SU-DHL-6 (cell line): ENCODE results near the gene TMEM8B.

Experiments
- H2AFZ ChIP-seq: fragments of 200-600 bp; sonication (generic); 2 replicates; pipeline ENCODE4 v1.6.1; 2014; ENCODE audit warnings: low read depth, mild to moderate bottlenecking, moderate library complexity, mixed read lengths, antibody characterized with exemption, low read length; ENCODE audit not compliant: severe bottlenecking
- H3F3A ChIP-seq: fragments of 200-600 bp; shearing (Covaris generic); 2 replicates; pipeline ENCODE4 v1.6.0; 2016; ENCODE audit warnings: antibody characterized with exemption, mild to moderate bottlenecking; ENCODE audit not compliant: insufficient read depth
- H3K27ac ChIP-seq: fragments of 200-600 bp; sonication (generic); 2 replicates; pipeline ENCODE4 v1.5.1; 2016; ENCODE audit warnings: low read depth, mild to moderate bottlenecking, low read length, moderate library complexity, mixed read lengths
- H3K27me3 ChIP-seq: fragments of 200-600 bp; sonication (generic), shearing (Covaris generic); 2 replicates; pipeline ENCODE4 v1.6.0; 2014; ENCODE audit warnings: mild to moderate bottlenecking, low read length
- H3K36me3 ChIP-seq: fragments of 200-600 bp; sonication (generic); 2 replicates; pipeline ENCODE4 v1.6.1; 2014; ENCODE audit warnings: mild to moderate bottlenecking, low read length, mixed read lengths
- H3K4me2 ChIP-seq: fragments of 300-600, 200-600 bp; shearing (Covaris generic), sonication (generic); 2 replicates; pipeline ENCODE4 v1.6.0; 2014; ENCODE audit warnings: low read length, low read depth, mild to moderate bottlenecking; ENCODE audit not compliant: poor library complexity, severe bottlenecking
- H3K4me3 ChIP-seq: fragments of 200-600 bp; sonication (generic); 2 replicates; pipeline ENCODE4 v1.5.1; 2014; ENCODE audit warnings: antibody characterized with exemption, low read length, mild to moderate bottlenecking, mixed read lengths; ENCODE audit not compliant: insufficient read depth, poor library complexity, severe bottlenecking
- H3K79me2 ChIP-seq: fragments of 200-600 bp; sonication (generic); 2 replicates; pipeline ENCODE4 v1.6.1; 2014; ENCODE audit warnings: mild to moderate bottlenecking, low read length, moderate library complexity; ENCODE audit not compliant: insufficient read depth
- H3K9ac ChIP-seq: fragments of 200-600 bp; sonication (generic); 2 replicates; pipeline ENCODE4 v1.7.0; 2014; ENCODE audit warnings: mild to moderate bottlenecking, low read length
- H3K9me2 ChIP-seq: fragments of 200-600 bp; sonication (generic); replicated peaks from 2 replicates; pipeline ENCODE4 v1.6.1; 2014; ENCODE audit warnings: low read length; ENCODE audit not compliant: insufficient read depth
- H3K9me3 ChIP-seq: fragments of 200-600 bp; sonication (generic); 2 replicates; pipeline ENCODE4 v1.6.1; 2014; ENCODE audit warnings: low read length, mixed read lengths; ENCODE audit not compliant: insufficient read depth
- H4K20me1 ChIP-seq: fragments of 200-600 bp; sonication (generic); 2 replicates; pipeline ENCODE4 v1.6.1; 2014; ENCODE audit warnings: low read depth, mild to moderate bottlenecking, antibody characterized with exemption, low read length, moderate library complexity, mixed read lengths
- CTCF ChIP-seq: fragments of 200-600 bp; sonication (generic); IDR thresholded peaks from one replicate; pipeline ENCODE4 v1.5.1; 2017; ENCODE audit warnings: antibody characterized with exemption, mild to moderate bottlenecking, low read length, moderate library complexity; ENCODE audit not compliant: insufficient read depth, poor library complexity, severe bottlenecking
- EZH2phosphoT487 ChIP-seq: fragments of 200-600 bp; sonication (generic), shearing (Covaris generic); conservative IDR thresholded peaks from 2 replicates; pipeline ENCODE4 v1.6.1; 2018; ENCODE audit warnings: mild to moderate bottlenecking, antibody characterized with exemption, low read length, moderate library complexity, mixed read lengths

Gene TMEM8B

GRCh38 chr9:35867538-35867937 lies 38.5 kb downstream of the TMEM8B start:
- Histone ChIP-seq H4K20me1 (no peaks in the 10 kb centered on the region), H3K9me2 (no peaks in the 10 kb centered on the region), H3K27ac (no peak overlapping the region), H3K4me3 (no peak overlapping the region), H3K9ac (no peak overlapping the region), H3F3A (no peaks in the 10 kb centered on the region), H3K36me3 (no peaks in the 10 kb centered on the region), H2AFZ (no peak overlapping the region), H3K9me3 (no peaks in the 10 kb centered on the region), H3K27me3 (no peaks in the 10 kb centered on the region), H3K79me2 (no peaks in the 10 kb centered on the region), H3K4me2 (no peak overlapping the region)
- TF ChIP-seq CTCF (no peak), EZH2phosphoT487 (no peak)

DNA sequence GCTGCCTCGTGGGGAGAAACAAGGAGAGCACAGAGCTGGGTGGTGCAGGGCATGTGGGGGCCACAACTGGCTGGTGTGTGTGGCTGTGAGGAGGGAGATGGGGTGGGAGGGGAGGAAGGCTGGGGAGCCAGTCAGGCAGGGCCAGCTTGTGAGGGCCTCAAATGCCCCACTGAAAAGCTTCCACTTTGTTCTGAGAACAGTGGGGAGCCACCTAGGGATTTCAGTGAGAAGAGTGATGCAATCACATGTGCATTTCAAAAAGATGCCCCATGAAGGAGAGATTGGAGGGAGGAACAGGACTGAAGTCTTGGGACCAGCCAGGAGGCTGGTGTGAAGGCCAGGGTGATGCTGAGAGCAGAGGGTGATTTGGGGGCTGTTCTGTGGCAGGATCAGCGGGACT lies 39.9 kb downstream of the TMEM8B start:
- no peak overlapping the region for H3K27ac ChIP-seq
- H3K4me2 ChIP-seq: no peak overlapping the region
- H3K9me3 ChIP-seq: no peaks in the 10 kb centered on the region
- H3K9me2 ChIP-seq: no peaks in the 10 kb centered on the region
- TF ChIP-seq EZH2phosphoT487 (no peak), CTCF (no peak)
- H3K79me2 ChIP-seq: no peaks in the 10 kb centered on the region
- H3K9ac ChIP-seq: no peak overlapping the region
- no peaks in the 10 kb centered on the region for H3K36me3 ChIP-seq
- H2AFZ ChIP-seq: no peak overlapping the region
- no peaks in the 10 kb centered on the region for H3K27me3 ChIP-seq
- H3F3A ChIP-seq: no peaks in the 10 kb centered on the region
- no peak overlapping the region for H3K4me3 ChIP-seq
- no peaks in the 10 kb centered on the region for H4K20me1 ChIP-seq

DNA sequence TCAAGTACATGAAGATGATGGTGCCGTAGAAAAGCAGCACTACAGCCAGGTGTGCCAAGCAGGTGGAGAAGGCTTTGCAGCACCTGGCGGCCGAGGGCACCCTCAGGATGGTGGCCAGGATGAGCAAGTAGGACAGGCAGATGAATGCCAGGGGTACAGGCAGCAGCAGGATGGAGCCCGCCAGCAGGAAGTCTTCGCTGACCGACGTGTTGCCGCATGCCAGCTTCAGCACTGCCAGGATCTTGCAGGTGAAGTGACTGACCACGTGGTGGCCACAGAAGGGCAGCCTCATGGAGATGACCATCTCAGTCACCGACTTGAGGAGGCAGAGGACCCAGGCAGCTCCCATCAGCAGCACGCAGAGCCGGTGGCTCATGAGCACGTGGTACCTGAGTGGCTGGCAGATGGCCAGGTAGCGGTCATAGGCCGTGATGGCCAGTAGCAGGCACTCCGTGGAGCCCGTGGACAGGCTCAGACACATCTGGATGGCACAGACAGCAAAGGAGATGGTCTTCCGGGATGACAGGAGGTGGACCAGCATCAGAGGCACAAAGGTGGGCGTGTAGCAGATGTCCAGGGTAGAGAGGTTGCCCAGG lies 40.7 kb downstream of the TMEM8B start:
- Histone ChIP-seq H3K9ac (no peak overlapping the region), H3K27ac (no peak overlapping the region), H3K27me3 (no peaks in the 10 kb centered on the region), H3K36me3 (no peaks in the 10 kb centered on the region), H2AFZ (no peak overlapping the region), H3K79me2 (no peaks in the 10 kb centered on the region), H3F3A (no peaks in the 10 kb centered on the region), H3K4me3 (no peak overlapping the region), H4K20me1 (no peaks in the 10 kb centered on the region), H3K9me3 (no peaks in the 10 kb centered on the region), H3K4me2 (no peak overlapping the region), H3K9me2 (no peaks in the 10 kb centered on the region)
- TF ChIP-seq EZH2phosphoT487: no peak
- TF ChIP-seq CTCF: no peak
